HG02885 (cell line): Measurements from ENCODE around the gene DCX.

Experiments
- ATAC-seq: cut with Tn5 transposase; IDR thresholded peaks from one replicate; pipeline ENCODE4 v1.9.1; 2021; ENCODE audit warnings: mild to moderate bottlenecking; ENCODE audit not compliant: unreplicated experiment, poor library complexity

The DCX gene

GRCh38 chrX:111411983-111412382 lies at the start of gene DCX:
DCX (minus strand) TSS chrX:111412192; CDS start chrX:111410398, 1,794 bp downstream.
- no peak for ATAC-seq

GRCh38 chrX:111460607-111461006 lies 48.6 kb upstream of the DCX start:
- no peak for ATAC-seq

GRCh38 chrX:111447298-111447697 lies 35.3 kb upstream of the DCX start:
- peak; percentile 77 for ATAC-seq

GRCh38 chrX:111445485-111445884 lies 33.5 kb upstream of the DCX start:
- ATAC-seq: peak; percentile 74

GRCh38 chrX:111444881-111445280 lies 32.9 kb upstream of the DCX start:
- no peak for ATAC-seq

GRCh38 chrX:111443946-111444345 lies 32.0 kb upstream of the DCX start:
- ATAC-seq: no peak

- ATAC-seq: no peak
Measured at GRCh38 chrX:111442791-111443190, 30.8 kb upstream of the DCX start.

- no peak for ATAC-seq
Measured at GRCh38 chrX:111435469-111435868, 23.5 kb upstream of the DCX start.

- no peak for ATAC-seq
Measured at GRCh38 chrX:111431001-111431400, 19.0 kb upstream of the DCX start.

- ATAC-seq: no peak
Measured at GRCh38 chrX:111411557-111411956, 435 bp downstream of the DCX start.

GRCh38 chrX:111410590-111411078 lies 1.4 kb downstream of the DCX start:
- no peak for ATAC-seq

- ATAC-seq: no peak
Measured at GRCh38 chrX:111409326-111409725, 2.7 kb downstream of the DCX start.

GRCh38 chrX:111407948-111408347 lies 4.0 kb downstream of the DCX start:
- no peak for ATAC-seq

GRCh38 chrX:111402344-111402743 lies 9.6 kb downstream of the DCX start:
- ATAC-seq: no peak

GRCh38 chrX:111395149-111395548 lies 16.8 kb downstream of the DCX start:
- ATAC-seq: no peak

- ATAC-seq: no peak
Measured at GRCh38 chrX:111394569-111394968, 17.4 kb downstream of the DCX start.

GRCh38 chrX:111387470-111388070 lies 24.4 kb downstream of the DCX start:
- no peak for ATAC-seq

- no peak for ATAC-seq
Measured at GRCh38 chrX:111386615-111387233, 25.3 kb downstream of the DCX start.

- no peak for ATAC-seq
Measured at GRCh38 chrX:111386077-111386476, 25.9 kb downstream of the DCX start.

- ATAC-seq: no peak
Measured at GRCh38 chrX:111382277-111382676, 29.7 kb downstream of the DCX start.

- no peak for ATAC-seq
Measured at GRCh38 chrX:111376897-111377578, 35.0 kb downstream of the DCX start.

GRCh38 chrX:111376486-111376885 lies 35.5 kb downstream of the DCX start:
- ATAC-seq: no peak
